Neuron (in vitro differentiated cells): ENCODE measurements around the gene DUSP1.
"Not testable (repeated sequence)": the region's sequence is repeated elsewhere in the genome, so short reads cannot be mapped to it uniquely, and the experiment has no call there.

ENCODE experiments used
- H2AFZ ChIP-seq: one replicate; pipeline ENCODE4 v1.6.1; 2013; ENCODE audit warnings: low read depth, mild to moderate bottlenecking, inconsistent platforms, low read length, moderate library complexity
- H3K27me3 ChIP-seq: one replicate; pipeline ENCODE4 v1.6.1; 2013; ENCODE audit warnings: low read length; ENCODE audit not compliant: insufficient read depth
- H3K36me3 ChIP-seq: one replicate; pipeline ENCODE4 v1.6.1; 2013; ENCODE audit warnings: low read length; ENCODE audit not compliant: insufficient read depth
- H3K4me1 ChIP-seq: one replicate; pipeline ENCODE4 v1.6.1; 2013; ENCODE audit warnings: low read length; ENCODE audit not compliant: insufficient read depth
- H3K4me3 ChIP-seq: 2 replicates; pipeline ENCODE4 v1.5.1; 2013; ENCODE audit warnings: mild to moderate bottlenecking, low read length, moderate library complexity
- H3K9me3 ChIP-seq: one replicate; pipeline ENCODE4 v1.6.1; 2013; ENCODE audit warnings: low read length

Gene DUSP1

DNA sequence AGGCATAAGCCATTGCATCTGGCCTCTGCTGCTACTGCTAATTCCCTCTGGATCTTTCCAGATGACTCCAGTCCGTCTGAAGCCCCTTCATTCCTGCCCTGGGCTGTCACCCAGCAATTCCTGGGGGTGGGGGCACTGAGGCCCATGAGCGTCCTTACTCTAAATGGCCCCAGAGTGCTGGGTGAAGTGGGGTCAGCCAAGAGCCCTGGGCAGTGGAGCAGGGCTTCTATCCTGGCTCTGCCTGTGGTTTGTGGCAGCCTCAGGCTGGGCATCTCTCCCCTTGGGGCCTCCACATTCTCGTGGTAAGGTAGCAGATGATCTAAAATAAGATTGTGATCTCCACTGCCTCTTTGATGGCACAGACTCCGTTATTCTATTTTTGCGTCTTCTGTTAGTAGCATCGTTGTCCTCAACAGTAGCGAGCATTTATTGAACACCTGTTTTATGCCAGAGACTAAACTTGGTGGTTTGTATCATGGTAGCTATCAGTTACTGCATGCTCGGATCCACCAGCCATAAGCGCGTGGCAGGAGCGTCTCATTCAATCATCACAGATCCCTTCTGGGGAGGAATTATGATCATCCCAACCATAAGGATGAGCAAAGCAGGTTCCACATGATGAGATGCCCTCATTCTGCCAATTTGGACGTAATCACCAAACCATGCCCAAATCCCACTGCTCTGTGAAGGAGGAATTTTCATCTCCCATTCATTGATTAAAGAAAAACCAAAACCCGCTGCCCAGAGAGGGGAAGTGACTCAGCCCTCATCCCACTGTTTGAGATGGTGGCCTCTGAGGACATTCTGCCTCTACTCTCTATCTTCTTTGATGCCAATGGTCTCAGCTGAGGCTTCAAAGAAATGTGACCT, 21.9 kb upstream of the DUSP1 start:
- Histone ChIP-seq H3K4me1 (peaks cover 17% of the 10 kb centered on the region), H2AFZ (no peak overlapping the region), H3K9me3 (peaks cover 2% of the 10 kb centered on the region), H3K36me3 (no peaks in the 10 kb centered on the region), H3K27me3 (no peaks in the 10 kb centered on the region), H3K4me3 (no peak overlapping the region)

DNA sequence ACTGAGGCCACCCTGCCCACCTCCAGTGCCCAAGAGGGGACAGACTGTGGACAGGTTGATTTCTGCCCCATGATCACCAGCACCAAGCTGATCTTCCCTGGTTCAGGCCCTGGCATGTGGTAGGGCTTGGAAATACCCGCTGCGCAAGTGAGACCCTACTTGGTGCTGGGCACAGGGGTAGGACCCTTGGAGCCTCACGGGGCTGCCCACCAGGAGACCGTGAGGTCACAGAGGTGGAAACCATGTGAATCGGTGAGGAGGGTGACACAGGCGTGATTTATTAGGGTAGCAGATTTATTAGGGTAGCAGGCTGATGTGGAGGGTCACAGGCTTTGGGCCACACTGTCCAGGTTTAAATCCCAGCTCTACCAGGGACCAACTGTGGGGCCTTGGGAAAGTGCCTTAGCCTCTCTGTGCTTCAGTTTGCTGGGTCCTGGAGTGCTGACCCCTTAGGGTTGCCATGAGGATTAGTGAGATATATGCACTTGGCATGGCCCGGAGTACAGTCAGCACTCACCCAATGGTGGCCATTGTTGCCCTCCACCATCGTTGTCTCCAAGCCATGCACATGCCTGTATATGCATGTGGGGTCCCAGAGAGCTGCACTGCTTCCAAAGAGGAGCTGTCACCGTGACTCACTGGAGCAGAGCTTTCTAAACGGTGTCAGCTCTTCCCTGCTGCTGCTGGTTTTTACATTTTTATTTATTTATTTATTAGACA, 20.9 kb upstream of the DUSP1 start:
- no peak overlapping the region for H2AFZ ChIP-seq
- no peaks in the 10 kb centered on the region for H3K27me3 ChIP-seq
- H3K4me3 ChIP-seq, result no peak overlapping the region
- peaks cover 17% of the 10 kb centered on the region for H3K4me1 ChIP-seq
- H3K36me3 ChIP-seq, result no peaks in the 10 kb centered on the region
- peaks cover 2% of the 10 kb centered on the region for H3K9me3 ChIP-seq

DNA sequence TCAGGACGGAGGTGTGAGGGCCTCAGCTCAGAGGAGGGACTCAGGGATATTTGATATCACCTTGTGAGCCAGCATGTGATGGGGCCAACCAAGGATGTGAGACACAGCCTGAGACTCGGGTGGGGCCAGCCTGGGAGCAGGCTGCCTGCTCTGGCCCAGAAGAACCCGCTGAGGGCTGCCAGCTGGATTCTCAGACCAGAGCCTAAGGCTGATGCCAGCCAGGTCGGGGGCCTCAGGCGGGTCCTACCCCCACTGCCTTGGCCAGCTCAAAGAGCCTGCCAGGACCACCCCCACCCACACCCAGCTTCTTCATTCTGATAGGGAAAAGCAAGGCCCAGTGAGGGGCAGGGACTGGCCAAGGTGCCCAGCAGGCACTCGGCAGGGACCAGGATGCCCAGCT, 20.3 kb upstream of the DUSP1 start:
- Histone ChIP-seq H3K4me3 (no peak overlapping the region), H2AFZ (no peak overlapping the region), H3K27me3 (no peaks in the 10 kb centered on the region), H3K4me1 (peaks cover 17% of the 10 kb centered on the region), H3K36me3 (no peaks in the 10 kb centered on the region), H3K9me3 (peaks cover 2% of the 10 kb centered on the region)

DNA sequence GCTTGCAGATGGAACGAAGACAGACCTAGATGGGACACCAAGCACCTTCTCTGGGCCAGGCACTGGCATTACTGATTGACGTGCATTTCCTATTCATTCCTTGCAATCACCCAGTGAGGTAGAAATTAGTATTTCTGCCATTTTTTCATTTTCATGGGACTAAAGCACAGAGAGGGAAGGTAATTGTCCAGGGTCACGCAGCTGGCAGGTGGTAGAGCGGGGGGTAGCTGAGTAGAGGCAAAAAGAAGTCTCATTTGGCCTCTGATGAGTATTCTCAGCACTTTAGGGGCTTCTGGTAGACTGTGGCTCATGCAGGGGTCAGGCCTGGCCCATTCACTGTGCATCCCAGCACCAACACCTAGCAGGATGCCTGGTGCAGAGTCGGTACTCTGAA, 19.5 kb upstream of the DUSP1 start:
- Histone ChIP-seq H2AFZ (no peak overlapping the region), H3K9me3 (peaks cover 2% of the 10 kb centered on the region), H3K27me3 (no peaks in the 10 kb centered on the region), H3K36me3 (no peaks in the 10 kb centered on the region), H3K4me3 (no peak overlapping the region), H3K4me1 (peaks cover 17% of the 10 kb centered on the region)

DNA sequence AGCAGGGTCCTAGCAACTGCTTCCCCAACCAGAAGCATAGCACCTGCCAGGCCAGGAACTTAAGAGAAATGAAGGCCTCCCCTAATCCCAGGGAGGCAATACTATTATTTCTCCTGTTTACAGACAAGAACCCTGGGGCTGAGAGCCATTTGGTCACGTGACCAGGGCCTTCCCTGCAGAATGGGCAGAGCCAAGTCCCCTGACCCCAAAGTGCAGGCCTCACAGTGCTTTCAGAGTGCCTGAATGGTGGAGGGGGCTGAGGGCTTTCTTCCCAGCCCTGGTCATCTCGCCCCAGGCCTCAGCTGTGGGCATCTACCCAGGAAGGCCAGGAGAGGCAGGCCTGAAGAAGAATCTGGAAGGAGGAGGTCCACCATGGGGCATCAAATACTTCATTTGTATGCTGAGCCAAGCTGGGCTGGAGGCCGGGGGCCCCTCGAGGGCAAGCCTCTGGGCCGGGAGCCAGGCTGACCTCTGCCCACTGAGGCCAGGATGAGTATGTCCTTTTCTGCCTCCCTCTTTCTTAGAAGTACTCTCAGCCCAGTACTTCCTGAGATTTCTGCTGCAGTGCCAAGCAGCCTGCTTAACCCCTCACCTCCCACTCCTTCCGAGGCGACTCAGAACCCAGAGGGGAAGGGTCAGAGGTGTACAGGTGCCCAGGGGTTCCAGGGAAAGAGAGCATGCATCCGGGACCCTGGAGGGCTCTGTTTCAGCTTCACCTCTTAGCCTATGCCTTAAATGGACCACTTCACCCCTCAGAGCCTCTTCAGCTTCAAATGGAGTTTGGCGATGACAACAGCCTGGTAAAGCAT, 18.9 kb upstream of the DUSP1 start:
- Histone ChIP-seq H3K4me3 (no peak overlapping the region), H3K4me1 (peaks cover 17% of the 10 kb centered on the region), H3K27me3 (no peaks in the 10 kb centered on the region), H3K36me3 (no peaks in the 10 kb centered on the region), H2AFZ (no peak overlapping the region), H3K9me3 (peaks cover 2% of the 10 kb centered on the region)

DNA sequence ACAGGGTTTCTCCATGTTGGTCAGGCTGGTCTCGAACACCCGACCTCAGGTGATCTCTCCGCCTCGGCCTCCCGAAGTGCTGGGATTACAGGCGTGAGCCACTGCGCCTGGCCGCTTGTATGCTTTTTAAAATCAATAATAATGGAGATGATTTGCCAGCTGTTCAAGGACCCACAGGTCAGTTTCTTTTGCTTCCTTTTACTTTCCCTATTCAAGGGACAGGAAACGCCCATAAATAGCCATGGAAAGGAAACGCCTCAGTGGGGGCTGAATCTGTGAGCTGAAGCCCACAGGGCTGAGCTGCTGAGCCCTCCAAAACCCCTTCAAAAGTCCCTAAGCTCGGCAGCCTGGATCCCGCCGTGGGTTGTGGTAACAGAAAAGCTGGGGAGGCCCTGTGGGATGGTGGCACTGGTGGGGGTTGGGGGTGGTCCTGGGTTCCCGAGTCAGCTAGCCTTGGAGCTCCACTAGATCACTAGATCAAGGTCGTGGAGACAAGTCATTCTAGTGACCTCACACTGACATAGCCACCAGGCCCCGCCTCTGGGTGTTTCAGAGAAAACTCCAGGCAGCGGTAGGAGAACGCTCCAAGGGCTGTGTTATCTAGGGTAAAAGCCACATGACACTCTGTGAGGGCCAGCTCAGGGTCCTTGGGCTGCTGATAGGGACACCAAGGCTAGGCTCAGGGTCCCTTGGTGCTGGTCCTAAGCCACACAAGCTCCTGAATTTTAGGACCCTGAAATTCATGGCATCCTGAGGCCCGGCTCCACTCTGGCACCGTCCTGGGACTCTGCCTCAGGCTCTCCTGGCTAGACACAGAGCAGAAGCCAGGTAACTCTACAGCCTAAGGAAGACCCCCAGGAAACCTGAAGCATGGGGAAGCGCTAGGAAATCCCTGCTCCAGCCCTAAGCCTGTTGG, 18.0 kb upstream of the DUSP1 start:
- Histone ChIP-seq H2AFZ (no peak overlapping the region), H3K27me3 (no peaks in the 10 kb centered on the region), H3K9me3 (no peaks in the 10 kb centered on the region), H3K4me1 (peaks cover 17% of the 10 kb centered on the region), H3K36me3 (no peaks in the 10 kb centered on the region), H3K4me3 (no peak overlapping the region)

DNA sequence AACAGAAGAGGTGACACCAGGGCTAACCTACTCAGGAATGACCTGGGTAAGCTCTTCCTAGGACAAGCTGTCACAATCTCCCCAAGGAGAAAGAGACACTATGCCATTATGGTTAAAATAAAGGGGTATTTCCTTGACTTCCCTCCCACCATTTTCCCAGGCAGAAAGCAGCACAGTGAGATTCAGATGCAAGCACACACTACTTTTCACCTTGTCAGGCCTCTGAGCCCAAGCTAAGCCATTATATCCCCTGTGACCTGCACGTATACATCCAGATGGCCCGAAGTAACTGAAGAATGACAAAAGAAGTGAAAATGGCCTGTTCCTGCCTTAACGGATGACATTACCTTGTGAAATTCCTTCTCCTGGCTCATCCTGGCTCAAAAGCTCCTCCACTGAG, 16.5 kb upstream of the DUSP1 start:
- H3K36me3 ChIP-seq, H3K4me3 ChIP-seq, H3K9me3 ChIP-seq, H2AFZ ChIP-seq, H3K27me3 ChIP-seq: not testable (repeated sequence)
- H3K4me1 ChIP-seq, result peaks cover 17% of the 10 kb centered on the region

DNA sequence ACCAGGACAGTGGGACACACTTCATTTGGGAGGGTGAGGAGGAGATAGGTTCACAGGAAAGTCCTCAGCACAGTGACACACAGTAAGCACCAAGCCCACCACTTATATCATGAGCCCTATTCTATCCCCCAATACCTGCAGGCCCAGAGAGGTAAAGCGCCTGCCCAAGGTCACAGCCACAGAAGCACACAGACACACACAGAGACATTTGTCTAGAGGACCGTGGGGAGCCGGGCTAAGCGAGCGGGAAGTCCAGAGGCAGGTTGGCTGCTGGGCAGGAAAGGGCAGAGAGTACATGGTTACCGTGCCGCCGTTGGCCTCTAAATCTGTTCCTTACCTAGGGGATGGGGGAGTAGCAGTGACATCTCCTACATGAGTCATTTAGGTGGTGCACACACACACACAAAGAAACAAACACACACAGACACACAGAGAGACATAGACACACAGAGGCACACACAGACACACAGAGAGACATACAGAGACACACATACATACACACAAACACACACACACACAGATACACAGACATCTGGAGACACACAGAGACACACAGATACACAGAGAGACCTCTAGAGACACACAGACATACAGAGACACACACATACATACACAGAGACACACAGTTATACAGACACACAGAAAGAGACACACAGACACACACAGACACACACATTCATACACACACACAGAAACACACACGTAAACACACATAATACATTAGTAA, 15.9 kb upstream of the DUSP1 start:
- Histone ChIP-seq H3K27me3 (no peaks in the 10 kb centered on the region), H3K4me1 (peaks cover 17% of the 10 kb centered on the region), H3K36me3 (no peaks in the 10 kb centered on the region), H3K9me3 (no peaks in the 10 kb centered on the region), H2AFZ (no peak overlapping the region), H3K4me3 (no peak overlapping the region)

DNA sequence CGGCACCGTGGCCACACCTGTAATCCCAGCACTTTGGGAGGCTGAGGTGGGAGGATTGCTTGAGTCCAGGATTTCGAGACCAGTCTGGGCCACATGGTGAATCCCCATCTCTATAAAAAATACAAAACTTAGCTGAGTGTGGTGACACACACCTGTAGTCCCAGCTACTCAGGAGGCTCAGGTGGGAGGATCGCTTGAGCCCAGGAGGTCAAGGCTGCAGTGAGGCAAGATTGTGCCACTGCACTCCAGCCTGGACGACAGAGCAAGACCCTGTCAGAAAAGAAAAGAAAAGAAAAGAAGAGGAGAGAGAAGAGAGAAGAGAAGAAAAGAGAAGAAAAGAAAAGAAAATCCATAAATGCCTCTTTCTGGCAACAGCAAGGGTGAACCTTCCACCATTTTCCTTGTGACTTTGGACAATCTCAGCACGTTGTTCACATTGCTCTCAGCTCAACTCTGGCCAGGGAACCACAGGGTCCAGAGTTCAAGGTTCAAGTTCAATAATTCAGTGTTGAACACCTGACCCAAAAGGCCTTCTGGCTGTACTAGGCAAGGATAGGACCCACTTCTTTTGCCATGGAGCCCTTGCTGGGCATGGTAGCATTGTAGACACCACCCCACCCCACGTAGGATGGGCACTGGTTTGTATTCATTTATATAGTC, 14.6 kb upstream of the DUSP1 start:
- H3K9me3 ChIP-seq, result no peaks in the 10 kb centered on the region
- no peak overlapping the region for H3K4me3 ChIP-seq
- H2AFZ ChIP-seq, result no peak overlapping the region
- no peaks in the 10 kb centered on the region for H3K27me3 ChIP-seq
- no peaks in the 10 kb centered on the region for H3K36me3 ChIP-seq
- H3K4me1 ChIP-seq, result peaks cover 17% of the 10 kb centered on the region

DNA sequence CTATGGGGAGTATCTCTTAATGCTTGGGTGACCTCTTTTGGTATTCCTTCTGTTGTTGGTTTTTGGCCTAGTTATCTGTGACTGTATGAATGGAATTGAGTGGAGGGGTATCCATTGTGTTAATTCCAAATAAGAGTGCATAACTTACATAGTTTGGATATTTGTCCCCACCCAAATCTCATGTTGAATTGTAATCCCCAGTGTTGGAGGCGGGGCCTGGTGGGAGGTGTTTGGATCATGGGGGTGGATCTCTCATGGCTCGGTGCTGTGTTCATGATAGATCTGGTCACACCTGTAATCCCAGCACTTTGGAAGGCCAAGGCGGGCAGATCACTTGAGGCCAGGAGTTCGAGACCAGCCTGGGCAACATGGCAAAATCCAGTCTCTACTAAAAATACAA, 13.2 kb upstream of the DUSP1 start:
- H3K9me3 ChIP-seq, H3K4me1 ChIP-seq, H3K4me3 ChIP-seq, H3K36me3 ChIP-seq, H3K27me3 ChIP-seq, H2AFZ ChIP-seq: not testable (repeated sequence)

DNA sequence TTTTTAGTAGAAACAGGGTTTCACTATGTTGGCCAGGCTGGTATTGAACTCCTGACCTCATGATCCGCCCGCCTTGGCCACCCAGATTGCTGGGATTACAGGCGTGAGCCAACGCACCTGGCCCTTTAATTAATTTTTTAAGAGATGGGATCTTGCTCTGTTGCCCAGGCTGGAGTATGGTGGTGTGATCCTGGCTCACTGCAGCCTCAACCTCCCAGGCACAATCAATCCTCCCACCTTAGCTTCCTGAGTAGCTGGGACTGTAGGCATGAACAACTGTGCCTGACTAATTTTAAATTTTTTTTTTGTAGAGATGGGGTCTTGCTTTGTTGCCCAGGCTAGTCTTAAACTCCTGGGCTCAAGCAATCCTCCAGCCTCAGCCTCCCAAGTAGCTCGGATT, 12.3 kb upstream of the DUSP1 start:
- not testable (repeated sequence) for H3K9me3 ChIP-seq, H3K36me3 ChIP-seq, H2AFZ ChIP-seq, H3K27me3 ChIP-seq, H3K4me3 ChIP-seq, H3K4me1 ChIP-seq
